GM12878 (cell line): Measurements from ENCODE around the gene PARN. TPM values are rescaled to one million over a fixed set of nuclear protein-coding genes. Genes with fewer than 3 reads are reported as not detected.

ENCODE experiments used
- ATAC-seq: fragments of 200-7000 bp; cut with Tn5 transposase; 3 replicates; pipeline ENCODE4 v1.9.1; 2020; ENCODE audit warnings: mild to moderate bottlenecking, moderate library complexity
- BruUV-seq: library from RNA; stranded (reverse); fragments of 400-500 nt; replicated peaks from 2 replicates; lab custom pipeline; 2021; lab: Mats Ljungman, UMichigan
- CTCF ChIA-PET: fragments of 300-600 bp; sonication (Branson Sonifier 250); formaldehyde crosslinking; extraction: SDS; loops from one replicate; lab custom pipeline; 2021; ENCODE audit warnings: inconsistent platforms; lab: Yijun Ruan, JAX
- POLR2A ChIA-PET: fragments of 350-600 bp; formaldehyde crosslinking; extraction: SDS; loops from one replicate; lab custom pipeline; 2021; ENCODE audit warnings: inconsistent platforms; lab: Charles Lee
- RAD21 ChIA-PET: fragments of 300-600 bp; sonication (Branson Sonifier 250); formaldehyde crosslinking; loops from one replicate; lab custom pipeline; 2023; ENCODE audit warnings: antibody characterized with exemption; ENCODE audit not compliant: unreplicated experiment; lab: Charles Lee
- SMC1A ChIA-PET: fragments of 300-600 bp; sonication (Branson Sonifier 250); formaldehyde crosslinking; loops from one replicate; lab custom pipeline; 2023; ENCODE audit not compliant: unreplicated experiment, uncharacterized antibody; lab: Charles Lee
- DNase-seq: peaks from one replicate; pipeline ENCODE4 v3.0.0-alpha.2; 2011; ENCODE audit warnings: low read depth, low spot score
- FAIRE-seq: peaks from 3 replicates; lab custom pipeline; 2011; peaks lifted over from hg19 to GRCh38; lab: Jason Lieb, UNC
- H2AFZ ChIP-seq: 2 replicates; pipeline ENCODE4 v1.6.0; 2011; ENCODE audit warnings: low read depth, low read length, control low read depth; ENCODE audit not compliant: control insufficient read depth
- H3K27ac ChIP-seq: 2 replicates; pipeline ENCODE4 v1.5.1; 2011; ENCODE audit warnings: control low read depth; ENCODE audit not compliant: control insufficient read depth, insufficient read depth
- H3K27me3 ChIP-seq, 2 experiments: replicated peaks in 1 of 2; 2 replicates each; pipeline versions ENCODE4 v1.6.0 to v1.6.1; 2011; ENCODE audit warnings: low read length in 1 of 2; ENCODE audit not compliant: control insufficient read depth in 2 of 2, insufficient read depth in 2 of 2
- H3K36me3 ChIP-seq, 2 experiments: 2 replicates each; pipeline ENCODE4 v1.5.1; 2011; ENCODE audit warnings: low read length in 1 of 2; ENCODE audit not compliant: control insufficient read depth in 2 of 2, insufficient read depth in 2 of 2
- H3K4me1 ChIP-seq: 2 replicates; pipeline ENCODE4 v1.6.1; 2011; ENCODE audit warnings: mild to moderate bottlenecking, low read length, moderate library complexity, mixed read lengths; ENCODE audit not compliant: control insufficient read depth, insufficient read depth
- H3K4me2 ChIP-seq: 2 replicates; pipeline ENCODE4 v1.6.0; 2011; ENCODE audit warnings: control low read depth; ENCODE audit not compliant: control insufficient read depth, insufficient read depth
- H3K4me3 ChIP-seq: fragments of 200-600 bp; sonication (generic); 2 replicates; pipeline ENCODE4 v1.5.1; 2016
- H3K79me2 ChIP-seq: 2 replicates; pipeline ENCODE4 v1.6.0; 2011; ENCODE audit warnings: low read length; ENCODE audit not compliant: control insufficient read depth, insufficient read depth
- H3K9ac ChIP-seq: 2 replicates; pipeline ENCODE4 v1.8.0; 2011; ENCODE audit warnings: low read length, control low read depth, mixed read lengths; ENCODE audit not compliant: control insufficient read depth, insufficient read depth
- H3K9me3 ChIP-seq: replicated peaks from 3 replicates; pipeline ENCODE4 v1.5.1; 2011; ENCODE audit warnings: mild to moderate bottlenecking, low read length; ENCODE audit not compliant: control insufficient read depth, insufficient read depth
- H4K20me1 ChIP-seq: 2 replicates; pipeline ENCODE4 v1.6.0; 2011; ENCODE audit not compliant: control insufficient read depth, insufficient read depth
- ATF2 ChIP-seq: IDR thresholded peaks from 2 replicates; pipeline ENCODE4 v1.6.1; 2012; ENCODE audit warnings: low read length, inconsistent platforms
- CEBPB ChIP-seq, 2 experiments: fragments of 150-350 bp in 1 of 2; IDR thresholded peaks; 2 replicates each; pipeline ENCODE4 v1.6.1; 2012 to 2014; ENCODE audit warnings: low read depth in 2 of 2, low read length in 2 of 2, borderline replicate concordance in 1 of 2, inconsistent platforms in 1 of 2
- DPF2 ChIP-seq: fragments of 450-650 bp; IDR thresholded peaks from 2 replicates; pipeline ENCODE4 v1.6.1; 2017; ENCODE audit warnings: mild to moderate bottlenecking
- ELK1 ChIP-seq: IDR thresholded peaks from 2 replicates; pipeline ENCODE4 v1.6.1; 2012; ENCODE audit warnings: low read depth, low read length, improper control_type of control experiment
- IRF4 ChIP-seq: IDR thresholded peaks from 2 replicates; pipeline ENCODE4 v1.6.1; 2011; ENCODE audit warnings: low read depth, low read length
- POLR2AphosphoS2 ChIP-seq: IDR thresholded peaks from 2 replicates; pipeline ENCODE4 v1.6.1; 2011; ENCODE audit warnings: low read depth, mild to moderate bottlenecking, low read length, improper control_type of control experiment, moderate library complexity
- RB1 ChIP-seq: fragments of 450-650 bp; formaldehyde crosslinking; IDR thresholded peaks from 2 replicates; pipeline ENCODE4 v1.6.1; 2017; ENCODE audit warnings: mild to moderate bottlenecking, borderline replicate concordance
- RBBP5 ChIP-seq: fragments of 200-600 bp; sonication (generic); conservative IDR thresholded peaks from 2 replicates; pipeline ENCODE4 v1.6.1; 2016
- SREBF1 ChIP-seq: IDR thresholded peaks from 2 replicates; pipeline ENCODE4 v1.6.1; 2012; ENCODE audit warnings: mild to moderate bottlenecking, low read length
- TCF7 ChIP-seq: IDR thresholded peaks from 2 replicates; pipeline ENCODE4 v1.6.1; 2014; ENCODE audit warnings: antibody characterized with exemption, borderline replicate concordance
- ZBTB4 ChIP-seq: fragments of 450-650 bp; formaldehyde crosslinking; IDR thresholded peaks from 2 replicates; pipeline ENCODE4 v1.4.0; 2022; ENCODE audit warnings: mild to moderate bottlenecking, moderate library complexity
- ZBTB40 ChIP-seq: fragments of 450-650 bp; IDR thresholded peaks from 2 replicates; pipeline ENCODE4 v1.6.1; 2016; ENCODE audit warnings: mild to moderate bottlenecking, moderate library complexity, borderline replicate concordance
- WGBS: methylation state at CpG from one replicate; pipeline ENCODE4 v1.1.6; 2016; ENCODE audit warnings: low lambda C conversion rate; ENCODE audit not compliant: insufficient replicate concordance, insufficient coverage; ENCODE audit errors: missing lambda C conversion rate; 5-methylcytosine and 5-hydroxymethylcytosine counted together
- in situ Hi-C: fragments of 300-500 bp; cut with MboI; formaldehyde crosslinking; loops from 9 replicates; pipeline ENCODE4 v1.14.3; 2018; ENCODE audit warnings: mixed read lengths
- intact Hi-C: fragments of 100-400 bp; cut with micrococcal nuclease; formaldehyde crosslinking; loops from one replicate; pipeline ENCODE4 v1.14.2; 2022; ENCODE audit not compliant: unreplicated experiment
- polyA plus RNA-seq, 11 experiments: library from polyadenylated mRNA; depleted of rRNA in 4 of 11; unstranded in 6 of 11; stranded (reverse) in 5 of 11; fragments of >200 nt; fragmentation: Nextera tagmentation in 4 of 11; fragmentation: Illumina TruSeq in 1 of 11; extraction: Ambion mirVana in 4 of 11; extraction: Trizol in 1 of 11; gene quantifications; 1 replicate in 1 of 11; 2 replicates in 10 of 11; pipeline versions ENCODE4 v1.2.1 to v1.2.3, GENCODE V29; 2011 to 2016; ENCODE audit warnings: inconsistent platforms in 2 of 11, missing spikeins in 2 of 11, low read depth in 1 of 11
- total RNA-seq, 4 experiments: library from RNA; depleted of rRNA in 3 of 4; stranded (reverse); fragments of >200 nt in 3 of 4; fragmentation: Illumina TruSeq in 1 of 4; extraction: Trizol in 1 of 4; gene quantifications; 2 replicates each; pipeline versions ENCODE4 v1.2.1 to v1.2.3, GENCODE V29; 2013 to 2021

PARN gene
- total and polyA plus RNA-seq, 10 of the 15 experiments (the other 5 are each of a cell fraction or from before 2014, with no cell fraction given) = 15.6 to 77.3 (median 47.7) TPM

GRCh38 chr16:14628806-14629611 lies 1.1 kb downstream of the PARN start:
- FAIRE-seq (no peak), ATAC-seq (0 out of 3 replicates have a peak, but pooled peaks have one; percentile 0), DNase-seq (no peak)
- Histone ChIP-seq H3K9ac (peak overlapping the region; percentile 93), H3K4me1 (peaks cover 12% of the 10 kb centered on the region), H3K4me3 (peak overlapping the region; percentile 96), H2AFZ (no peak overlapping the region; the same call in 1 of the 2 replicates), H3K36me3 (peaks cover 0 to 7% of the 10 kb centered on the region in 2 experiments; a peak in 3 of 4 replicates), H3K9me3 (no peaks in the 10 kb centered on the region), H3K27ac (peak overlapping the region; percentile 71), H4K20me1 (no peaks in the 10 kb centered on the region), H3K27me3 (no peaks in the 10 kb centered on the region), H3K4me2 (peak overlapping the region; percentile 84), H3K79me2 (peaks cover 39% of the 10 kb centered on the region)
- POLR2A ChIA-PET = interaction anchor here (0.8 to 2.4 kb wide), 6 partner anchors 8 to 30 kb away, joined by 3 to 14 read pairs (median 4); no protein-coding TSS in a partner anchor
- WGBS = 7% methylated on average over 12 of the region's 12 CpGs
- RAD21 ChIA-PET = interaction anchor here (1.1 to 1.9 kb wide), 3 partner anchors 21 to 44 kb away, joined by 3 to 6 read pairs (median 6); no protein-coding TSS in a partner anchor
- intact Hi-C loops (loop anchor here (2.0 kb wide), 1 partner anchor 20 kb away; no protein-coding TSS in a partner anchor), in situ Hi-C loops (loop anchor here (25.0 kb wide), 2 partner anchors 458 to 1008 kb away; partner anchors contain the start of genes MARF1 and RRN3)
- TSS peak; percentile 44 for BruUV-seq
- SMC1A ChIA-PET = interaction anchor here (1.1 to 4.1 kb wide), 4 partner anchors 19 to 42 kb away, joined by 3 to 22 read pairs (median 6); no protein-coding TSS in a partner anchor
- CTCF ChIA-PET = interaction anchor here (1.2 kb wide), 1 partner anchor 42 kb away, joined by 3 read pairs; no protein-coding TSS in a partner anchor
- TF ChIP-seq IRF4 = no peak
- no peak for TF ChIP-seq RB1
- no peak for TF ChIP-seq CEBPB (IDR thresholded peaks at IDR 0.05; ENCODE audit: borderline replicate concordance in 1 of 2, low read depth in 2 of 2, low read length in 2 of 2)
- TF ChIP-seq ELK1 = no peak
- TF ChIP-seq ZBTB40 = no peak
- TF ChIP-seq ATF2 = no peak
- TF ChIP-seq ZBTB4 = no peak
- TF ChIP-seq RBBP5 = no peak
- no peak for TF ChIP-seq TCF7
- no peak for TF ChIP-seq DPF2
- TF ChIP-seq POLR2AphosphoS2 = no peak
- no peak for TF ChIP-seq SREBF1
